Lower lobe of right lung (tissue), 2 donors: ENCODE measurements around the gene CALN1. TPM values are rescaled to one million over a fixed set of nuclear protein-coding genes. Genes with fewer than 3 reads are reported as not detected.

Experiments used
- ATAC-seq, 2 donors: fragments of 200-7000 bp; cut with Tn5 transposase; one replicate each; pipeline ENCODE4 v1.9.1; 2020 to 2022; ENCODE audit warnings: mild to moderate bottlenecking in 2 of 2, moderate library complexity in 2 of 2
- DNase-seq: peaks from one replicate; pipeline ENCODE4 v3.0.0-alpha.2; 2020
- H3K27ac ChIP-seq: fragments of 200-600 bp; one replicate; pipeline ENCODE4 v1.8.0; 2022
- H3K27me3 ChIP-seq: fragments of 200-600 bp; one replicate; pipeline ENCODE4 v1.8.0; 2022; ENCODE audit warnings: low read depth
- H3K36me3 ChIP-seq: fragments of 200-600 bp; one replicate; pipeline ENCODE4 v1.8.0; 2022; ENCODE audit warnings: mild to moderate bottlenecking
- H3K4me1 ChIP-seq: fragments of 200-600 bp; one replicate; pipeline ENCODE4 v1.8.0; 2022
- H3K4me3 ChIP-seq: fragments of 200-600 bp; one replicate; pipeline ENCODE4 v1.8.0; 2022; ENCODE audit warnings: mild to moderate bottlenecking
- H3K9me3 ChIP-seq: fragments of 200-600 bp; one replicate; pipeline ENCODE4 v1.8.0; 2022
- intact Hi-C: fragments of 100-400 bp; cut with DNase I; formaldehyde crosslinking; loops from one replicate; pipeline ENCODE4 v1.11.0; 2022
- total RNA-seq: library from RNA; stranded (reverse); fragmentation: NEBNext Ultra II Directional; extraction: Animal tissue kit (Norgen Biotek cat#: 25700); gene quantifications from one replicate; pipeline ENCODE4 v1.2.1, GENCODE V29; 2021
- TF ChIP-seq, protein P1 (sequence below): fragments of 200-600 bp; IDR thresholded peaks from one replicate; pipeline ENCODE4 v1.8.0; 2022; ENCODE audit warnings: antibody characterized with exemption, mild to moderate bottlenecking
- donor health status: DM: no; HTN: yes; CAD: no; lungs with severe emphysema.

CALN1 gene
- total RNA-seq, 1 donor from 2014 or later = not detected

- ATAC-seq = peak; percentile 71 to 81
- DNase-seq = no peak
These were observed 259.7 kb downstream of the CALN1 start for GRCh38 chr7:72152161-72153131.

GRCh38 chr7:72140566-72140965 lies 271.6 kb downstream of the CALN1 start:
- Histone ChIP-seq H3K27ac (no peak overlapping the region), H3K9me3 (no peaks in the 10 kb centered on the region), H3K4me1 (no peaks in the 10 kb centered on the region), H3K4me3 (no peak overlapping the region), H3K36me3 (no peaks in the 10 kb centered on the region), H3K27me3 (no peaks in the 10 kb centered on the region)
- intact Hi-C loops = no loop called here
- DNase-seq (no peak), ATAC-seq (no peak)
- TF ChIP-seq, protein P1, sequence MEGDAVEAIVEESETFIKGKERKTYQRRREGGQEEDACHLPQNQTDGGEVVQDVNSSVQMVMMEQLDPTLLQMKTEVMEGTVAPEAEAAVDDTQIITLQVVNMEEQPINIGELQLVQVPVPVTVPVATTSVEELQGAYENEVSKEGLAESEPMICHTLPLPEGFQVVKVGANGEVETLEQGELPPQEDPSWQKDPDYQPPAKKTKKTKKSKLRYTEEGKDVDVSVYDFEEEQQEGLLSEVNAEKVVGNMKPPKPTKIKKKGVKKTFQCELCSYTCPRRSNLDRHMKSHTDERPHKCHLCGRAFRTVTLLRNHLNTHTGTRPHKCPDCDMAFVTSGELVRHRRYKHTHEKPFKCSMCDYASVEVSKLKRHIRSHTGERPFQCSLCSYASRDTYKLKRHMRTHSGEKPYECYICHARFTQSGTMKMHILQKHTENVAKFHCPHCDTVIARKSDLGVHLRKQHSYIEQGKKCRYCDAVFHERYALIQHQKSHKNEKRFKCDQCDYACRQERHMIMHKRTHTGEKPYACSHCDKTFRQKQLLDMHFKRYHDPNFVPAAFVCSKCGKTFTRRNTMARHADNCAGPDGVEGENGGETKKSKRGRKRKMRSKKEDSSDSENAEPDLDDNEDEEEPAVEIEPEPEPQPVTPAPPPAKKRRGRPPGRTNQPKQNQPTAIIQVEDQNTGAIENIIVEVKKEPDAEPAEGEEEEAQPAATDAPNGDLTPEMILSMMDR = no peak

More at GRCh38 chr7:72152161-72153131, 259.7 kb downstream of the CALN1 start:
- TF ChIP-seq, protein P1 = no peak
- Histone ChIP-seq H3K4me1 (peaks cover 12% of the 10 kb centered on the region), H3K27me3 (no peaks in the 10 kb centered on the region), H3K27ac (no peak overlapping the region), H3K9me3 (no peaks in the 10 kb centered on the region), H3K36me3 (no peaks in the 10 kb centered on the region), H3K4me3 (no peak overlapping the region)
- intact Hi-C loops = no loop called here

GRCh38 chr7:72127136-72127535 lies 285.0 kb downstream of the CALN1 start:
- H3K36me3 ChIP-seq = no peaks in the 10 kb centered on the region
- H3K9me3 ChIP-seq = no peaks in the 10 kb centered on the region
- no peak for DNase-seq
- no peak overlapping the region for H3K27ac ChIP-seq
- ATAC-seq = no peak
- H3K27me3 ChIP-seq = no peaks in the 10 kb centered on the region
- no peak overlapping the region for H3K4me3 ChIP-seq
- intact Hi-C loops = no loop called here
- TF ChIP-seq, protein P1 = no peak
- no peaks in the 10 kb centered on the region for H3K4me1 ChIP-seq

DNA sequence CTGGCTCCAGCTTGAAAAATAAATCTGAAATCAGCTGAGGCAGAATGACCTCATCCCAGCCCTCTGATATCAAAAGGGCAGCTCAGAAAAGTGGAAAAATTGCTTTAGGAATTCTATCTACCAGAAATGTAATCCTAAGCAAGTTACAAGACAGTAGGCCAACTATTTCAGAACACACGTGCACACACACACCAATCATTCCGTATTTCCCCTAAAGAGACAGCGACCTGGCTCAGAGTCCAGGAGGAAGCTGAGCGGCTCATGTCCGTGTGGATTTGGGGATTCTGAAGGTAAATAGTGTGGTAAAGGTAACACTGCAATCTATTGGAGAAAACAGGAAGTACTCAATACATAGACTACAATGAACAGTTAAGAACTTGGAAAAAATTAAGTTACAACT lies 288.2 kb downstream of the CALN1 start:
- Histone ChIP-seq H3K36me3 (no peaks in the 10 kb centered on the region), H3K4me1 (no peaks in the 10 kb centered on the region), H3K4me3 (no peak overlapping the region), H3K27me3 (no peaks in the 10 kb centered on the region), H3K27ac (no peak overlapping the region), H3K9me3 (peaks cover 3% of the 10 kb centered on the region)
- intact Hi-C loops = no loop called here
- no peak for ATAC-seq
- DNase-seq = no peak
- TF ChIP-seq, protein P1 = no peak

DNA sequence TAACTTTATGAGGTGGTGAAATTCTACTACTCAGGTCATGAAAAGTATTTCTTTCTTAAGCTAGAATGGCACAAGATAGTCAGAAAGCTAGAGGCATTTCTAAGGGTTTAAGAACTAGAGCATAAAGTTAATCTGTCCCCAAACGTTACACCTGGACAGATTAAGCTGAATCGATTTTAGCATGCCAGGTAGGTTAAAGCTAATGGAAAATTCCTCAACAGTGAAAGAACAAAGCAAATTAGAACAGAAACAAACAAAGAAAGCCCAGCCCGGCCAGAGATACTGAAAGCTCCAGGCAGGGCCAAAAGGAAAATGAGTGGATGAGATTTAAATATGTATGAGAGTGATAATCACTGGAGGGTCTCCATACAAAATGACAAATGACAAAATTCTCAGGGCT lies 293.8 kb downstream of the CALN1 start:
- Histone ChIP-seq H3K36me3 (no peaks in the 10 kb centered on the region), H3K4me3 (no peak overlapping the region), H3K27me3 (no peaks in the 10 kb centered on the region), H3K9me3 (peaks cover 3% of the 10 kb centered on the region), H3K27ac (no peak overlapping the region), H3K4me1 (no peaks in the 10 kb centered on the region)
- no peak for DNase-seq
- TF ChIP-seq, protein P1 = no peak
- ATAC-seq = no peak
- intact Hi-C loops = no loop called here
